AG04449 (cell line): ENCODE measurements around the gene MRPL52.

ENCODE experiments used
- CTCF ChIA-PET: fragments of 350-600 bp; formaldehyde crosslinking; extraction: SDS; loops from one replicate; lab custom pipeline; 2021; ENCODE audit warnings: antibody characterized with exemption; lab: Yijun Ruan, JAX
- POLR2A ChIA-PET: fragments of 400-600, 350-600 bp; formaldehyde crosslinking; extraction: SDS; loops from one replicate; lab custom pipeline; 2020; ENCODE audit warnings: antibody characterized with exemption, inconsistent platforms; lab: Yijun Ruan, JAX
- DNase-seq: peaks from one replicate; pipeline ENCODE4 v3.0.0-alpha.2; 2010; ENCODE audit warnings: low read depth, low spot score
- H3K4me3 ChIP-seq: 2 replicates; pipeline ENCODE4 v1.5.1; 2011; ENCODE audit warnings: low read depth, mild to moderate bottlenecking, control low read depth, low read length
- TF ChIP-seq, protein P1 (sequence below): IDR thresholded peaks from one replicate; pipeline ENCODE4 v1.5.1; 2011; ENCODE audit warnings: mild to moderate bottlenecking, moderate library complexity, low read length, control low read depth, inconsistent platforms; ENCODE audit not compliant: insufficient read depth; ENCODE audit errors: missing control alignments

MRPL52 gene

DNA sequence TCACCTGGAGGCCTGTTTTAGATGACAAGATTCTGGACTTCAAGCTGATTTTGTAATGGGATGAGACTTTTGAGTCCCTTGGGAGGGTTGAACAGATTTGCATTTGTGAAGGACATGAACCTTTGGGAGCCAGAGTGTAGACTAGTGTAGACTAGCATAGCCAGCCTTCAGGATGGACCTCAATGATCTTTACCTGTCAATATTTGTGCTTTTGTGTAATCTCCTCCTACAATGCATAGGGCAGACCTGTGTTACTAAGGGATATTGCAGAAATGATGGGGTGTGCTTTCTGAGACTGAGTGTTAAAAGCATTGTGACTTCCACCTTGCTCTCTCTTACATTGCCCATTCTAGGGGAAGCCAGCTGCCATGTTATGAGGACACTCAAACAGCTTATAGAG, 32.0 kb downstream of the MRPL52 start:
- CTCF ChIA-PET = interaction anchor here (2.1 to 6.6 kb wide), 4 partner anchors 8 to 306 kb away, joined by 6 to 96 read pairs (median 28); no protein-coding TSS in a partner anchor
- TF ChIP-seq, protein P1, sequence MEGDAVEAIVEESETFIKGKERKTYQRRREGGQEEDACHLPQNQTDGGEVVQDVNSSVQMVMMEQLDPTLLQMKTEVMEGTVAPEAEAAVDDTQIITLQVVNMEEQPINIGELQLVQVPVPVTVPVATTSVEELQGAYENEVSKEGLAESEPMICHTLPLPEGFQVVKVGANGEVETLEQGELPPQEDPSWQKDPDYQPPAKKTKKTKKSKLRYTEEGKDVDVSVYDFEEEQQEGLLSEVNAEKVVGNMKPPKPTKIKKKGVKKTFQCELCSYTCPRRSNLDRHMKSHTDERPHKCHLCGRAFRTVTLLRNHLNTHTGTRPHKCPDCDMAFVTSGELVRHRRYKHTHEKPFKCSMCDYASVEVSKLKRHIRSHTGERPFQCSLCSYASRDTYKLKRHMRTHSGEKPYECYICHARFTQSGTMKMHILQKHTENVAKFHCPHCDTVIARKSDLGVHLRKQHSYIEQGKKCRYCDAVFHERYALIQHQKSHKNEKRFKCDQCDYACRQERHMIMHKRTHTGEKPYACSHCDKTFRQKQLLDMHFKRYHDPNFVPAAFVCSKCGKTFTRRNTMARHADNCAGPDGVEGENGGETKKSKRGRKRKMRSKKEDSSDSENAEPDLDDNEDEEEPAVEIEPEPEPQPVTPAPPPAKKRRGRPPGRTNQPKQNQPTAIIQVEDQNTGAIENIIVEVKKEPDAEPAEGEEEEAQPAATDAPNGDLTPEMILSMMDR = no peak
- POLR2A ChIA-PET = no interaction called here
- no peak overlapping the region for H3K4me3 ChIP-seq
- no peak for DNase-seq

DNA sequence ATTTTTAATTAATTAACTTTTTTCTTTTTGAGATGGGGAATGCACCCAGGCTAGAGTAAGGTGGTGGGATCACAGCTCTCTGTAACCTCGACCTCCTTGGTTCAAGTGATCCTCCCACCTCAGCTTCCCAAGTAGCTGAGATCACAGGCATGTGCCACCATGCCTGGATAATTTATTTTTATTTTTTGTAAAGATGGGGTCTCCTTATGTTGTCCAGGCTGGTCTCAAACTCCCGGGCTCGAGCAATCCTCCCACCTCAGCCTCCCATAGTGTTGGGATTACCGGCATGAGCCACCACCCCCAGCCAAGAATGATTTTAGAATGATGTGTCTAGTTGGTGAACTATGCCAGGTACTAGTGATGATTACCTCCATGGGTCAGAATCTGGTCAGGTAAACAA, 35.3 kb downstream of the MRPL52 start:
- no peak for DNase-seq
- POLR2A ChIA-PET = no interaction called here
- CTCF ChIA-PET = interaction anchor here (1.0 to 6.6 kb wide), 5 partner anchors 12 to 309 kb away, joined by 3 to 96 read pairs (median 7); no protein-coding TSS in a partner anchor
- H3K4me3 ChIP-seq = no peak overlapping the region
- TF ChIP-seq, protein P1 = no peak

DNA sequence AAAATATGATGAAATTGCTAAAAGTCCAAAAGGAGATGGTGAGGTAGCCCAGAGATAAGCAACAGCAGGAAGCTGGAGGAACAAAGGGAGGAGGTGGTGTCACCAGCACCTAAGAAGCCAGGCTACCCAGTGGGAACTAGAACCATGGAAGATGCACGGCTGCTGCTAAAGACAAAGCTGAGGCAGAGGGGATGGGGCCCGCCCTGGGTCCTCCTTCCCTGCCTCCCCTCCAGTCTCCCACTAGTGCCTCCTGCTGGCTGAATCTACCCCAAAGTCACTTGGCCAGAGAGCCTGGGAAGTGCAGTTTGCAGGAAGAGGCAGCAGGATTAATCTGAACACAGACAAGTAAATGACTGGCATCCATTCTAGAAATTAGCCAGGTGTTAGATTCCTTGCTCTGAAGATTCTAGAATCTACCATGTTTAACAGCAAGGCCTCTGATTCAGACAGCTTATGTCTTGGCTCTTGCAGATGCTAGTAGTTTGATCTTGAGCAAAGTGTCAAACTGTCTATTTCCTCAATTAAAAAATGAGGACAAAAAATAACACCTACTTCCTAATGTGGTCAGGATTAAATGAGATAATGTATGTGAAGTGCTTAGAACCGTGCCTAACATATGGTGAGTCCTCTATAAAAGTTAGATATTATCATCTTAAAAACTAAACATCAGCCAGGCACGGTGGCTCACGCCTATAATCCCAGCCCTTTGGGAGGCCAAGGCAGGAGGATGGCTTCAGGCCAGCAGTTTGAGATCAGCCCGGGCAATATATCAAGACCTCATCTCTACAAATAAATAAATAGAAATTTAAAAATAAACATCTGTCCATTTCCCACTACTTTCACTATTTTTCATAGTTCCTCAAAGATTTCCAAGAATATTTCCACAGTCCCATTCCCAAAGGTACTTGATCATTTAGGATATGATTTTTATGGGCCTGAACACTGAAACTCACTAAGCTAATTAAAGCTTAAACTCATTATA, 36.0 kb downstream of the MRPL52 start:
- DNase-seq = no peak
- CTCF ChIA-PET = interaction anchor here (1.0 to 6.6 kb wide), 7 partner anchors 12 to 310 kb away, joined by 3 to 96 read pairs (median 5); partner anchors contain the start of gene ABHD4
- POLR2A ChIA-PET = no interaction called here
- TF ChIP-seq, protein P1 = peak; percentile 17
- no peak overlapping the region for H3K4me3 ChIP-seq

DNA sequence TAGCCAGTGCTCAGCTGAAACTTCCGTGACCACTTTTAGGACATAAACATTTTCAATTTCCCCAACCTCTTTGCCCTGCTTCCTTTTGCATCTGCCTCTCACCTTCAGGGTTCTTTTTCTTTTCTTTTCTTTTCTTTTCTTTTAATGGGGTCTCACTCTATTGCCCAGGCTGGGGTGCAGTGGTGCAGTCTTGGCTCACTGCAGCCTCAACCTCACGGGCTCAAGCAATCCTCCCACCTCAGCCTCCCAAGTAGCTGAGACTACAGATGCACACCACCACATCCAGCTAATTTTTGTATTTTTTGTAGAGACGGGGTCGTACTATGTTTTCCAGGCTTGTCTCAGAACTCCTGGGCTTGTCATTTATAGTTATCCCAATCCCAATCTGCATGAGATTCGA, 37.2 kb downstream of the MRPL52 start:
- DNase-seq = no peak
- TF ChIP-seq, protein P1 = no peak
- ChIA-PET POLR2A (no interaction called here), CTCF (interaction anchor here (0.8 to 6.6 kb wide), 3 partner anchors 14 to 311 kb away, joined by 3 to 96 read pairs (median 33); no protein-coding TSS in a partner anchor)
- no peak overlapping the region for H3K4me3 ChIP-seq

DNA sequence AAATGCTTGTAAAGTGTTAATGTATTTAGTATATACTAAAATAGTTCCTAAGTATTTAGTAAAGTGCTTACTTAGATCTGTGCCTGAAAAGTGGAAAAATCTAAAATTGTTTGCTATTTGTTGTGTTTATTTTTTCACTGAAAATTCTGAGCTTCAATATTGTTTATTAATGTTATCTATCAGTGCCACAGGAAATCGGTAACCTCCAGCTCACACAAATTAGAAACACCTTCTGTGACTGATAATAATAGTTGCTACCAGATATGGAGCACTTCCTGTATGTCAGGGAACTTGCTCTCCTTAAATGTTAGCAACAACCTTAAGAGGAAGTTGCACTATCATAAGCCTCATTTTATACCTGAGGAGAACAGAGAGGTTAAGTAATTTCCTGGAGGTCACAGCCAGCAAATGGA, 41.1 kb downstream of the MRPL52 start:
- DNase-seq = no peak
- POLR2A ChIA-PET = interaction anchor here (1.0 to 1.7 kb wide), 6 partner anchors 9 to 33 kb away, joined by 3 to 13 read pairs (median 4); partner anchors contain the start of gene REM2
- CTCF ChIA-PET = interaction anchor here (0.6 to 7.9 kb wide), 14 partner anchors 12 to 315 kb away, joined by 3 to 189 read pairs (median 16); partner anchors contain the start of genes RBM23 and REM2
- TF ChIP-seq, protein P1 = no peak
- H3K4me3 ChIP-seq = peak overlapping the region; percentile 81
